ENCODE results near the gene PCNT. TPM values are rescaled to one million over a fixed set of nuclear protein-coding genes. Genes with fewer than 3 reads are reported as not detected.

PCNT gene
- total RNA-seq, 2 experiments from 2014 or later, result 42.1 to 42.7 TPM

DNA sequence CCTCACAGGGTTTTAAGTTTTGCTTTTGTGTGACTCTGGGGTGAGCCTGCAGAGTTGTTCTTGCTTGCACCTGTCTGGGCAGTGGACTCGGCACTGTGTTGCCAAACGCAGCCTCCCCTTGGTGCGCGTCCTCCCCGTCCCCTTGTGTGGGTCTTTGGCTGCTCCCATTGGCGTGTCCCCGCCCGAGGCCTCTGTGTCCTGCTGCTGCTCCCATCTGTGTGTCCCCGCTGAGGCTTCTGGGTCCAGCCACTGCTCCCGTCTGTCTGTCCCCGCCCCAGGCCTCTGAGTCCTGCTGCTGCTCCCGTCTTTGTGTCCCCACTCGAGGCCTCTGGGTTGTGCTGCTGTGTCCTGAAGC, 62.8 kb downstream of the PCNT start:
- CTCF ChIA-PET, result no interaction called here
- Mint-ChIP-seq H3K27me3 (ENCODE audit: low read depth) (no peaks in the 10 kb centered on the region), H3K4me3 (no peak overlapping the region), H3K36me3 (ENCODE audit: low read depth) (peaks cover 42% of the 10 kb centered on the region), H3K4me1 (ENCODE audit: low read depth) (no peaks in the 10 kb centered on the region), H3K27ac (no peak overlapping the region), H3K9me3 (peaks cover 25% of the 10 kb centered on the region)
- intact Hi-C loops (cut with micrococcal nuclease), result no loop called here
- no peak for DNase-seq

DNA sequence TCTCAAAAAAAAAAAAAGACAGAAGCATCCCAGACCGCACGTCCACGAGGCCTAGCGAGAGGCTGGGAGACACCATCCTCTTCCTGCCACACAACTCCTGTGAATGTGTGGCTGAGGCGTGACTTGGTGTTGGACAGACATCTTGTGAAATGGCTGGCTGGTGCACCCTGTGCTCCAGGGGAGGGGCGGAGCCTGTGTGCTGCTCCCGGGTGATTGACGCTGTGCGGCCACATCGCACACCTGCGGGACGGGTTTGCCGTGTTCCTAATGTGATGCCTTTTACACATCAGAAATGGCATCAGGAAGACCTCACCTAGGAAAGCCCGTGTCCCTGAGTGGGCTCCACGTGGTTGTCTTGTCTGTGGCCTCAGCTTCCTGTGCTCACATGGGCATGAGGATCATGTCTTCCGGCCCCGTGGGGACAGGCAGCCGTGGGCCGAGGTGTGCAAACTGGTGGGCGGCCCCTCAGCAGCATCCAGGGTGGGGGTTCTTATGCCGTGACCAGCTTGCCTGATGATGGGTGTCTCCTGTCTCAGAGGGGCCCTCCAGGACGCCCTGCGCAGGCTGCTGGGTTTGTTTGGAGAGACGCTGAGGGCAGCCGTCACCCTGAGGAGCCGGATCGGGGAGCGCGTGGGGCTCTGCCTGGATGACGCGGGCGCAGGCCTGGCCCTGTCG, 64.4 kb downstream of the PCNT start:
- CTCF ChIA-PET, result no interaction called here
- Mint-ChIP-seq H3K4me3 (no peak overlapping the region), H3K27ac (no peak overlapping the region), H3K4me1 (ENCODE audit: low read depth) (no peaks in the 10 kb centered on the region), H3K36me3 (ENCODE audit: low read depth) (peaks cover 28% of the 10 kb centered on the region), H3K9me3 (peaks cover 11% of the 10 kb centered on the region), H3K27me3 (ENCODE audit: low read depth) (no peaks in the 10 kb centered on the region)
- no peak for DNase-seq
- intact Hi-C loops (cut with micrococcal nuclease), result no loop called here

DNA sequence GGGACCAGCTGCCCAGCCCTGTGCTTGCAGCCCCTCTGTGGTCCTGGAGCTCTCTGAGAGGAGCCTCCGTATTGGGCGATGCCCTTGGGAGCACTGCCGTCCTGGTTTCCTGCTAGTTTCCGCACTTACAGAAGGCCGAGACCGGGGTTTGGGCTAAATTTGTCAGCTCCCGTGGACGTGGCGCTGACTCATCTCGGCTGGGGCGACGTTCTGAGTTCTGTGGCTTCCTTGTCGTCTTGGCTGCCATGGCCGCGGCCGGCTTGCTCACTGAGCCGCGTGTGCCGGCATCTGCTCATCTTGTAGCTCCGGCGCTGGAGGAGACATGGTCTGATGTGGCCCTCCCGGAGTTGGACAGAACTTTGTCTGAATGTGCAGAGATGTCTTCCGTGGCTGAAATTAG, 64.9 kb downstream of the PCNT start:
- H3K36me3 Mint-ChIP-seq (ENCODE audit: low read depth), result peaks cover 22% of the 10 kb centered on the region
- H3K4me3 Mint-ChIP-seq, result no peak overlapping the region
- H3K4me1 Mint-ChIP-seq (ENCODE audit: low read depth), result no peaks in the 10 kb centered on the region
- CTCF ChIA-PET, result no interaction called here
- H3K27ac Mint-ChIP-seq, result no peak overlapping the region
- intact Hi-C loops (cut with micrococcal nuclease), result no loop called here
- no peaks in the 10 kb centered on the region for H3K27me3 Mint-ChIP-seq (ENCODE audit: low read depth)
- DNase-seq, result no peak
- H3K9me3 Mint-ChIP-seq, result peaks cover 8% of the 10 kb centered on the region

DNA sequence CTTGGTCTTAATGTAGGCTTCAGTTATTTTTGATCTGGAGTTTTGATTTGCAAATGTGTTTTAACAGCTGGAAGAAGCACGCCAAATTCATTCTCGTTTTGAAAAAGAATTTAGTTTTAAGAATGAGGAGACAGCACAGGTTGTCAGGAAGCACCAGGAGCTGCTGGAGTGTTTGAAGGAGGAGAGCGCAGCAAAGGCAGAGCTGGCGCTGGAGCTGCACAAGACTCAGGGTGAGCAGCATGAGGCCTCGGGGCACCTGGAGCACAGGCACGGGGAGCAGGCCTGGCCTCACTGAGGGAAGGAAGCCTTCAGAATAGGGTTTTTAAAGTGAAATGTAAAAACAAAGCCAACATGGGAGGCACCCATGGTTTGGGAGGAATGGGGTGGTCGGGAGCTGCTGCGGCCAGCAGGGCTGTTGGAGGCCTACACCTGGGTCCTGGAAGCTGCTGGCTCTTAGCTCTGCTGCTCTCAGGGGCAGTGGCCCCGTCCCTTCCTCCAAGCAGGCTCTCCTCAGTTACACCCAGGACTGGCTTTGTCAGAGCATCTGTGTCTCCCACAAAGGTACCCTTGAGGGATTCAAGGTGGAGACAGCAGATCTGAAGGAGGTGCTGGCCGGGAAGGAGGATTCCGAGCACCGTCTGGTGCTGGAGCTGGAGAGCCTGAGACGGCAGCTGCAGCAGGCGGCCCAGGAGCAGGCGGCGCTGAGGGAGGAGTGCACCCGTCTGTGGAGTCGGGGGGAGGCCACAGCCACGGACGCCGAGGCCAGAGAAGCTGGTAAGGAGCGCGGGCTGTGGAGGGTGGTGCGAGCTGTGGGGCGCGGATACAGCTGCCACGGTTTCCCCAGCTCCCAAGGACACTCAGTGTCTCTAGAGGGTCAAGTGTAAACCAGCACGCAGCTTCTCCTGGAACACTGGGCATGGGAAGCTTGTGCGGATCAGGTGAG, 66.9 kb downstream of the PCNT start:
- intact Hi-C loops (cut with micrococcal nuclease), result no loop called here
- H3K27ac Mint-ChIP-seq, result no peak overlapping the region
- DNase-seq, result no peak
- CTCF ChIA-PET, result interaction anchor here (0.5 to 1.3 kb wide), 2 partner anchors 78 to 247 kb away, joined by 4 read pairs; no protein-coding TSS in a partner anchor
- no peaks in the 10 kb centered on the region for H3K4me1 Mint-ChIP-seq (ENCODE audit: low read depth)
- peaks cover 7% of the 10 kb centered on the region for H3K36me3 Mint-ChIP-seq (ENCODE audit: low read depth)
- H3K4me3 Mint-ChIP-seq, result no peak overlapping the region
- H3K27me3 Mint-ChIP-seq (ENCODE audit: low read depth), result no peaks in the 10 kb centered on the region
- no peaks in the 10 kb centered on the region for H3K9me3 Mint-ChIP-seq

DNA sequence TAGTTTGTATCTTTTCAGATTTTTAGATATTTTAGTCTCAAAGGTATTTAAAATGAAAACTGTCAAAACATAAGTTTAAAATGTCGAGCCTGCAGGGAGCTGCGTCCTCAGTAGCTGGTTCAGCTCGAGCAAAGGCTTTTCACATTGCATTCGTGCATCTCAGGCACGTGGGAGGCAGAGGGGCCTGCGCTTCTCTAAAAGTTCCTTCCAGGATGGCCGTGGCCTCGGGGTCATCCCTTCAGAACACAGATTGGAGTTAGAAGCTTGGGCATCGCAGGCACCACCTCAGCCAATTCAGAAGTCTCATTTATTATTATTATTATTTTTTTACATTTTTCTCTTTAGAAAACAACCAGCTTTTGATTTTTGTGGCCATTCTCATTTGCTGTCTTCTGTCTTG, 67.8 kb downstream of the PCNT start:
- peaks cover 6% of the 10 kb centered on the region for H3K36me3 Mint-ChIP-seq (ENCODE audit: low read depth)
- CTCF ChIA-PET, result interaction anchor here (0.7 to 1.3 kb wide), 2 partner anchors 42 to 248 kb away, joined by 4 read pairs; no protein-coding TSS in a partner anchor
- no peaks in the 10 kb centered on the region for H3K9me3 Mint-ChIP-seq
- no peak overlapping the region for H3K27ac Mint-ChIP-seq
- H3K4me1 Mint-ChIP-seq (ENCODE audit: low read depth), result no peaks in the 10 kb centered on the region
- H3K27me3 Mint-ChIP-seq (ENCODE audit: low read depth), result no peaks in the 10 kb centered on the region
- intact Hi-C loops (cut with micrococcal nuclease), result no loop called here
- H3K4me3 Mint-ChIP-seq, result no peak overlapping the region
- no peak for DNase-seq

DNA sequence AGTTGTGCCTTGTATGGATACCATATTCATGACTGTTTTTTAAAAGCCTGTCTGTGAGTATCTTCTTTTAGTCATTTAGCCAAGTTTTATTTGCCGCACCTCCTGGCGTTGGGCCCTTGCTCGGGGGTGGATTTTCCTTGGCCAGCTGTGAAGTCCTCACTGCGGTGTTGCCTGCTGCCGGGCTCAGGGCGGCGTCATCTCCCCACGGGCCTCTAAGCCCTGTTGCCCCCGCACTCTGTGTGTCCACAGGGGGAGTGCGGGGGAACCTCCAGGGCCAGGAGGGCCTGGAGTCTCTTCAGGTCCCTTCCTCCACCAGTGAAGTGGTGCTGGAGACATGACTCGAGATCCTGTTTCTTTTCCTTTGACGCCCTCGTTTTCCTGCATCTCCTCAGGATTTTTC, 69.0 kb downstream of the PCNT start:
- H3K27me3 Mint-ChIP-seq (ENCODE audit: low read depth), result no peaks in the 10 kb centered on the region
- peaks cover 9% of the 10 kb centered on the region for H3K36me3 Mint-ChIP-seq (ENCODE audit: low read depth)
- CTCF ChIA-PET, result no interaction called here
- H3K9me3 Mint-ChIP-seq, result no peaks in the 10 kb centered on the region
- H3K4me3 Mint-ChIP-seq, result no peak overlapping the region
- no peak overlapping the region for H3K27ac Mint-ChIP-seq
- intact Hi-C loops (cut with micrococcal nuclease), result no loop called here
- no peaks in the 10 kb centered on the region for H3K4me1 Mint-ChIP-seq (ENCODE audit: low read depth)
- DNase-seq, result no peak

DNA sequence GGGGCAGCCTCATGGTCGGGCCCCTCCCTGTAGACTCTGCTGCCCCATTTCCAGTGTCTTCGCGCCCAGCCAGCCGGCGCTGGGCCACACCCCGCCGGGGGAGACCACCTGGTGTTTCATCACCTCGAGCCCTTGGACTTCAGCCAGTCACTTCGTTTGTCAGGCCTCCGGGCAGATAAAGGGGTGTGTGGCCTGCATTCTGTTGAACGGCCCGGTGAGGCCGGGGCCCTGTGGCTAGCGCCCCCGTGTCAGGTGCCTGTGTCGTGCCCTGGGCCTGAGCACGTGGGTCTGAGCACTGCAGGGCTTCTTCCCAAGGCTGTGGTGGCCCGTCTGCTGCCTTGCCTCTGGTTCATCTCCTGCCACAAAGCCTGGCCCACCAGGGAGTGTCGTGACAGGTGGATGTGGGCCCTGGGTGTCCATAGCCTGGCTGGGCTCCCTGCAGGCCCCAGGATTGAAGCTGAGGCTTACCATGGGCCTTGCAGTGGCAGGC, 69.5 kb downstream of the PCNT start:
- H3K27me3 Mint-ChIP-seq (ENCODE audit: low read depth), result no peaks in the 10 kb centered on the region
- H3K9me3 Mint-ChIP-seq, result no peaks in the 10 kb centered on the region
- peaks cover 12% of the 10 kb centered on the region for H3K36me3 Mint-ChIP-seq (ENCODE audit: low read depth)
- no peaks in the 10 kb centered on the region for H3K4me1 Mint-ChIP-seq (ENCODE audit: low read depth)
- no peak overlapping the region for H3K27ac Mint-ChIP-seq
- no peak overlapping the region for H3K4me3 Mint-ChIP-seq
- intact Hi-C loops (cut with micrococcal nuclease), result no loop called here
- CTCF ChIA-PET, result no interaction called here
- DNase-seq, result no peak

DNA sequence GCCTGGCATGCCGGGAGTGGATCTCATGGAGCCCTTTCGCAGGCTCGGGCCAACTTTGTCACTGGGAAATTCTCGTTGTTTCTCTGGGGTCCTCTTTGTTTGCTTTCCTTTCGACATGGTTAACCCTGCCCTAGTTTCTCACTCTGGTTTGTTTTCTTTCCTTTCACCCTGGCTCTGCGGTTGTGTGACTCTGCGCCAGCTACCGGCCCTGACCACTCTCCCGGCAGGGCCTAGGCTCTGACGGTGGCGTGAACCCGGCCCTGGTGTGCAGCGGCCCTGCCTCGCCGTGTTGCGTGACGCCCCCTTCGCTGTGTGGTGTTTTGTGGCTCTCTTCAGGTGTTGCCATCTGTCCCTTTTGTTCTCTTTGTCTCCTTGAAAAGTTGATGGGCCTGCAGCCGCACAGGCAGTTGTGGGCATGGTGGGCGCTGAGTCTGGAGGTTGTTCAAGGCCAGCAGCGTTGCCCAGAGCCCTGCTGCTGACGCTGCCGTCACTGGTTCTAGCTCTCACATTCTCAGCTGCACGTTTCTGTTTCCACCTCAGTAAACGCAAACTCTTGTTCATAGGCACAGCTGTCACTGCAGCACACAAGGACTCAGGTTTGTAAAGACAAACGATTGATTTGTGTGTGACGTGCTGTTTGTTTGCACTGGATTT, 70.1 kb downstream of the PCNT start:
- Mint-ChIP-seq H3K36me3 (ENCODE audit: low read depth) (peaks cover 12% of the 10 kb centered on the region), H3K4me1 (ENCODE audit: low read depth) (no peaks in the 10 kb centered on the region), H3K4me3 (no peak overlapping the region), H3K27me3 (ENCODE audit: low read depth) (no peaks in the 10 kb centered on the region), H3K27ac (no peak overlapping the region), H3K9me3 (no peaks in the 10 kb centered on the region)
- intact Hi-C loops (cut with micrococcal nuclease), result no loop called here
- no peak for DNase-seq
- CTCF ChIA-PET, result no interaction called here

DNA sequence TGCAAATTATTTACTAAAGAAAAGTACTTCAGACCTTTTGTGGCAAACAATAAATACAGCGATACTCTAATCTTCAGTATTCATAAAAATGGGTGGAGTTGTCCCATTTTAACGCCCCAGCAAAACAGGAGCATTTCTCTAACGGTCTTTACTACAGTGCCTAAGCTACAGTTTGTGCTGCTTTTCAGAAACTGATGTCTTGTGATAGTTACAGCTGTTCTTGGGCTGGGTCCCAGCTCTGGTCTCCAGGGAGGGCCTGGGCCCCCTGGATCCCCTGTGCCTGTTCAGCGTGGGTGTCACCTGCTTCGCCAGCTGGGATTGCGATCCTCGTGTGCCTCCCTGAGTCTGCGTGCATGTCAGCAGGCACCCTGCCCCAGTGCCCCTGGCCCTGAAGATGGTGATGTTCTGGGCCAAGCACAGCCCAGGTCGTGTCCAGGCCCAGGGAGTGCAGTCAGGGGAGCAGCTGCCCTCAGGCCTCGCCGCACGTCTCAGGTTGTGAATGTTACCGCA, 70.7 kb downstream of the PCNT start:
- no peaks in the 10 kb centered on the region for H3K9me3 Mint-ChIP-seq
- CTCF ChIA-PET, result interaction anchor here (0.7 kb wide), 1 partner anchor 29 kb away, joined by 3 read pairs; no protein-coding TSS in a partner anchor
- intact Hi-C loops (cut with micrococcal nuclease), result no loop called here
- no peak overlapping the region for H3K27ac Mint-ChIP-seq
- no peaks in the 10 kb centered on the region for H3K27me3 Mint-ChIP-seq (ENCODE audit: low read depth)
- H3K36me3 Mint-ChIP-seq (ENCODE audit: low read depth), result peaks cover 17% of the 10 kb centered on the region
- no peak overlapping the region for H3K4me3 Mint-ChIP-seq
- no peaks in the 10 kb centered on the region for H3K4me1 Mint-ChIP-seq (ENCODE audit: low read depth)
- no peak for DNase-seq

DNA sequence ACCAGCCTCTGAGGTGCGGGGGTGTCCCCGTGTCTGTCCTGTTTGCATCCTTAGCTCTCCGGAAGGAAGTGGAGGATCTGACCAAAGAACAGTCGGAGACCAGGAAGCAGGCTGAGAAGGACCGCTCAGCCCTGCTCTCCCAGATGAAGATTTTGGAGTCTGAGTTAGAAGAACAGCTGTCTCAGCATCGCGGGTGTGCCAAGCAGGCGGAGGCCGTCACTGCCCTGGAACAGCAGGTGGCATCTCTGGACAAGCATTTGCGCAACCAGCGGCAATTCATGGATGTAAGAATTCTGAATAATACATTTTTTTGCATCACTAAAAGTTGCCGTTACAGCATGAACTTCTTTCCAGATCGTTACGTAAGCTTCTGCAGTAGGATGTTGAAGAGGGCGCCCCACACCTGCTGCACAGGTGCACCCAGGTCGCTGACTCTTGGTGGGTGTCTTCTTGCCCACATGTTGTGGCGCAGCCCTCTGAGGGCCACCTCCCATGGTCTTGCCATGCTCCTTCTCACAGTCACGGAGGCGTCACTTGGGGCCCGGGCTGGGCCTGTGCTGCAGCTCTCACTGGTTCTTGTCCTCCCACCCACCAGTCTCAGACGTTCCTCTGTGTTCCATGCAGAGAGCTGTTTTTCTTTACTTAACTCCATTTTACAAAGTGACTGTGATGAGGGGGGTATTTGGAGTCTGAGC, 73.4 kb downstream of the PCNT start:
- DNase-seq, result no peak
- Mint-ChIP-seq H3K27me3 (ENCODE audit: low read depth) (no peaks in the 10 kb centered on the region), H3K4me1 (ENCODE audit: low read depth) (no peaks in the 10 kb centered on the region), H3K36me3 (ENCODE audit: low read depth) (peaks cover 22% of the 10 kb centered on the region), H3K4me3 (no peak overlapping the region), H3K9me3 (no peaks in the 10 kb centered on the region), H3K27ac (no peak overlapping the region)
- CTCF ChIA-PET, result no interaction called here
- intact Hi-C loops (cut with micrococcal nuclease), result no loop called here

DNA sequence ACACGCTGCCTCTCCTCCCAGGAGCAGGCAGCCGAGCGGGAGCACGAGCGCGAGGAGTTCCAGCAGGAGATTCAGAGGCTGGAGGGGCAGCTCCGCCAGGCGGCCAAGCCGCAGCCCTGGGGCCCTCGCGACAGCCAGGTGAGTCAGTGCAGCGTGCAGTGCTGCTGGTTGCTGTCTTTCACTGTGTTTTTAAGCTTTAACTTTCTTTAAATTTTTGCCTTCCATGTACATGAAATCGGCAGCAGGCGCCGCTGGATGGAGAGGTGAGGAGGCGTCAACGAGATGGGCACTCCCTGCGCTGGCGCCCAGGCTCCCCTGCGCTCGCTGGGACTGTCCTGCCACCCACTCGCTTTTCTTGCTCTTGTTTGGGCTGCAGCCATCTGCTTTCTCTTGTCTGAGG, 74.0 kb downstream of the PCNT start:
- H3K27ac Mint-ChIP-seq, result no peak overlapping the region
- H3K4me1 Mint-ChIP-seq (ENCODE audit: low read depth), result no peaks in the 10 kb centered on the region
- H3K9me3 Mint-ChIP-seq, result no peaks in the 10 kb centered on the region
- H3K27me3 Mint-ChIP-seq (ENCODE audit: low read depth), result no peaks in the 10 kb centered on the region
- H3K4me3 Mint-ChIP-seq, result no peak overlapping the region
- intact Hi-C loops (cut with micrococcal nuclease), result no loop called here
- CTCF ChIA-PET, result no interaction called here
- DNase-seq, result no peak
- peaks cover 24% of the 10 kb centered on the region for H3K36me3 Mint-ChIP-seq (ENCODE audit: low read depth)

DNA sequence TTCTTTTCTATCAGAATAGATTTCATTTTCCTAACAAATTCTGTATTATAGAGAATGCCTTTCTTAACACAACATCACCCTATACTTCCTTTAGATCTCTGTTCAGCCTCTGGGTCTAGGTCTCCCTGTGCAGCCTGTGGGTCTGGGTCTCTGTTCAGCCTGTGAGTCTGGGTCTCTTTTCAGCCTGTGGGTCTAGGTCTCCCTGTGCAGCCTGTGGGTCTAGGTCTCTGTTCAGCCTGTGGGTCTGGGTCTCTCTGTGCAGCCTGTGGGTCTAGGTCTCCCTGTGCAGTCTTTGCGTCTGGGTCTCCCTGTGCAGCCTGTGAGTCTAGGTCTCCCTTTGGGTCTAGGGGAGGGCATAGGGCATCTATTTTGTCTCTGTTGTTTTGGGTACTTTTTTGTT, 75.2 kb downstream of the PCNT start:
- Mint-ChIP-seq H3K9me3 (no peaks in the 10 kb centered on the region), H3K4me3 (no peak overlapping the region), H3K27me3 (ENCODE audit: low read depth) (no peaks in the 10 kb centered on the region), H3K4me1 (ENCODE audit: low read depth) (no peaks in the 10 kb centered on the region), H3K36me3 (ENCODE audit: low read depth) (peaks cover 28% of the 10 kb centered on the region), H3K27ac (no peak overlapping the region)
- DNase-seq, result no peak
- intact Hi-C loops (cut with micrococcal nuclease), result no loop called here
- CTCF ChIA-PET, result no interaction called here

Measured in activated naive CD4-positive, alpha-beta T cell treated with anti-CD3 and anti-CD28 coated beads for 36 hours (primary cell).